Stimulated activated effector memory CD8-positive, alpha-beta T cell treated with anti-CD3 and anti-CD28 coated beads, Interleukin-12 subunit alpha, Interleukin-12 subunit beta, amount 100 ng/mL, for 72 hours (primary cell): Measurements from ENCODE around the gene LPA.

Experiments used
- ATAC-seq: fragments of 150-1000 bp; cut with Tn5 transposase; 2 replicates; pipeline ENCODE4 v1.10.0; 2021
- DNase-seq, 2 donors: peaks; one replicate each; pipeline ENCODE4 v3.0.0; 2021 to 2022; ENCODE audit warnings: low spot score in 2 of 2
- H3K27ac Mint-ChIP-seq: one replicate; pipeline ENCODE4 v1.8.0; 2022; ENCODE audit warnings: mild to moderate bottlenecking, mixed read lengths
- H3K36me3 Mint-ChIP-seq: one replicate; pipeline ENCODE4 v1.8.0; 2022; ENCODE audit warnings: mild to moderate bottlenecking, mixed read lengths
- H3K4me1 Mint-ChIP-seq: one replicate; pipeline ENCODE4 v1.8.0; 2022; ENCODE audit warnings: mixed read lengths
- H3K4me3 Mint-ChIP-seq: one replicate; pipeline ENCODE4 v1.8.0; 2022; ENCODE audit warnings: mild to moderate bottlenecking, mixed read lengths
- H3K9me3 Mint-ChIP-seq: one replicate; pipeline ENCODE4 v1.8.0; 2022; ENCODE audit warnings: mixed read lengths

Gene LPA

GRCh38 chr6:160510976-160511617 lies 153.0 kb downstream of the LPA start:
- Mint-ChIP-seq H3K27ac (no peak overlapping the region), H3K9me3 (peaks cover 4% of the 10 kb centered on the region)
- ATAC-seq = no peak

DNA sequence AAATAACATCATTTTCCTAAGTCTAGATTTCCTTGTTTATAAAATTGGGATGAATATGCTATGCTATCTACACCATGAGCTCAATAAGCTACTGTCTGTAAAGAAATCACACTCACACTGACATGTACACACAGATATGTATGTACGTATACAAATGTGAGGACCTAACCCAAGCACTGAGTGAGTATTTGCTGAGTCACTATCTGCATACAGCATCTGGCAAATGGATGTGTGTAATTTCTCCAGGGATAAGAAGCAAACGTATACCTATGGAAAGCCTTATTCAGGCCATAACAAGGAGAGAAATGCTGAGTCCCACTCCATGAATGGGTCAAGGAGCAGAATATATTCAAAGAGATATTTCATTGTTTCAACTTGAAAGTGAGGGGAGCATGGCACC lies 153.9 kb downstream of the LPA start:
- no peaks in the 10 kb centered on the region for H3K36me3 Mint-ChIP-seq
- H3K4me1 Mint-ChIP-seq = peaks cover 23% of the 10 kb centered on the region
- H3K4me3 Mint-ChIP-seq = no peak overlapping the region
- peaks cover 4% of the 10 kb centered on the region for H3K9me3 Mint-ChIP-seq
- ATAC-seq (no peak), DNase-seq (no peak)
- H3K27ac Mint-ChIP-seq = no peak overlapping the region

More at GRCh38 chr6:160510976-160511617, 153.0 kb downstream of the LPA start:
- peaks cover 27% of the 10 kb centered on the region for H3K4me1 Mint-ChIP-seq
- DNase-seq = no peak
- no peaks in the 10 kb centered on the region for H3K36me3 Mint-ChIP-seq
- H3K4me3 Mint-ChIP-seq = no peak overlapping the region

- H3K4me3 Mint-ChIP-seq = no peak overlapping the region
- H3K4me1 Mint-ChIP-seq = peaks cover 18% of the 10 kb centered on the region
- no peak overlapping the region for H3K27ac Mint-ChIP-seq
- ATAC-seq (no peak), DNase-seq (no peak)
- H3K9me3 Mint-ChIP-seq = peaks cover under 1% of the 10 kb centered on the region
- no peaks in the 10 kb centered on the region for H3K36me3 Mint-ChIP-seq
Observed at GRCh38 chr6:160509610-160510009, 154.5 kb downstream of the LPA start.

- no peak overlapping the region for H3K27ac Mint-ChIP-seq
- no peak for DNase-seq
- H3K4me3 Mint-ChIP-seq = no peak overlapping the region
- no peaks in the 10 kb centered on the region for H3K36me3 Mint-ChIP-seq
- no peaks in the 10 kb centered on the region for H3K9me3 Mint-ChIP-seq
- peaks cover 17% of the 10 kb centered on the region for H3K4me1 Mint-ChIP-seq
- no peak for ATAC-seq
Observed at GRCh38 chr6:160508599-160508998, 155.5 kb downstream of the LPA start.

- H3K4me3 Mint-ChIP-seq = no peak overlapping the region
- peaks cover 13% of the 10 kb centered on the region for H3K4me1 Mint-ChIP-seq
- no peaks in the 10 kb centered on the region for H3K9me3 Mint-ChIP-seq
- peak overlapping the region; percentile 6 for H3K27ac Mint-ChIP-seq
- no peak for DNase-seq
- H3K36me3 Mint-ChIP-seq = no peaks in the 10 kb centered on the region
- ATAC-seq = peak; percentile 54
Observed at GRCh38 chr6:160507420-160507819, 156.7 kb downstream of the LPA start.

DNA sequence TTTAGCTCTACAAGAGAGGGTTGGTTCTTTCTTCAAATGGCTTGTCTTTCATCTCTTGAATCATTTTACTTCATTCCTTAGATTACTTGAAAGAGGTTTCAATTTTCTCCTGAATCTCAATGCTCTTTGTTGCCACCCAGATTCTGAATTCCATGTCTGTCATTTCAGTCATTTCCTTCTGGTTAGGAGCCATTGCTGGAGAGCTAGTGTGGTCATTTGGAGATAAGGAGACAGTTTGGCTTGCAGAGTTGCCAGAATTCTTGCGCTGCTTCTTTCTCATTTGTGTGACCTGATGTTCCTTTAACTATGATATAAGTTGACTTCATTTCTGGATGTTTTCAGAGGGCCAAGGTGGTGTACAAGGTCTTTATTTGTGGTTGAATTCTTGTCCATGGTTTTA lies 158.1 kb downstream of the LPA start:
- H3K9me3 Mint-ChIP-seq = no peaks in the 10 kb centered on the region
- no peak overlapping the region for H3K4me3 Mint-ChIP-seq
- no peak for DNase-seq
- no peaks in the 10 kb centered on the region for H3K36me3 Mint-ChIP-seq
- peaks cover 17% of the 10 kb centered on the region for H3K4me1 Mint-ChIP-seq
- ATAC-seq = no peak
- H3K27ac Mint-ChIP-seq = no peak overlapping the region

GRCh38 chr6:160500639-160501038 lies 163.4 kb downstream of the LPA start:
- H3K9me3 Mint-ChIP-seq = no peaks in the 10 kb centered on the region
- DNase-seq (no peak), ATAC-seq (peak; percentile 81)
- H3K27ac Mint-ChIP-seq = peak overlapping the region; percentile 64
- peaks cover 16% of the 10 kb centered on the region for H3K4me1 Mint-ChIP-seq
- peaks cover 30% of the 10 kb centered on the region for H3K36me3 Mint-ChIP-seq
- H3K4me3 Mint-ChIP-seq = no peak overlapping the region

DNA sequence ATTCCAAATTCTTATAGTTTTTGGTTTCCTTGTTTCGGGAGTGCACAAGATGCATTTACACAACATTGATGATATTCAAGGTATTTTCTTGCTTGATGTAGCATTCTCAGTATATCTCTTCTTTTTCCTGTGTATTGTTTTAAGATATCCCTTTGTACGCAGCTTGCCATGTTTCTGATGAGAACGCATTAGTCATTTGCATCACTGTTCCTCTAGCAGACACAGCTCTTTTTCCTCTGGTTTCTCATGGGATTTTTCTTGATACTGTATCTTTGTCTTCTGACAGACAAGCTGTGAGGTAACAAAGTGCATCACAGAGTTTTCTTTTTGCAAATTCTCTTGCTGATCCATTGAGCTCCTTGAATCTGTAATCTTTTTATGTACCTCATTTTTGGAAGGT lies 169.5 kb downstream of the LPA start:
- Mint-ChIP-seq H3K36me3 (peaks cover 30% of the 10 kb centered on the region), H3K27ac (no peak overlapping the region), H3K4me1 (no peaks in the 10 kb centered on the region), H3K9me3 (no peaks in the 10 kb centered on the region), H3K4me3 (no peak overlapping the region)
- no peak for DNase-seq
- no peak for ATAC-seq

DNA sequence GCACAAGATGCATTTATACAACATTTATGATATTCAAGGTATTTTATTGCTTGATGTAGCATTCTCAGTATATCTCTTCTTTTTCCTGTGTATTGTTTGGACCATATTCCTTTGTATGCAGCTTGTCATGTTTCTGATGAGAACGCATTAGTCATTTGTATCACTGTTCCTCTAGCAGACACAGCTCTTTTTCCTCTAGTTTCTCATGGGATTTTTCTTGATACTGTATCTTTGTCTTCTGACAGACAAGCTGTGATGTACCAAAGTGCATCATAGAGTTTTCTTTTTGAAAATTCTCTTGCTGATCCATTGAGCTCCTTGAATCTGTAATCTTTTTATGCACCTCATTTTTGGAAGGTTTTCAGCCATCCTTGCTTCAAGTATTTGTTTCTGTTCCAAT lies 175.0 kb downstream of the LPA start:
- no peaks in the 10 kb centered on the region for H3K9me3 Mint-ChIP-seq
- H3K36me3 Mint-ChIP-seq = peaks cover 28% of the 10 kb centered on the region
- H3K4me3 Mint-ChIP-seq = no peak overlapping the region
- H3K4me1 Mint-ChIP-seq = no peaks in the 10 kb centered on the region
- H3K27ac Mint-ChIP-seq = no peak overlapping the region
- DNase-seq = no peak
- ATAC-seq = no peak

GRCh38 chr6:160487116-160487515 lies 177.0 kb downstream of the LPA start:
- H3K9me3 Mint-ChIP-seq = no peaks in the 10 kb centered on the region

More at GRCh38 chr6:160487116-160487515, 177.0 kb downstream of the LPA start:
- H3K27ac Mint-ChIP-seq = no peak overlapping the region
- H3K36me3 Mint-ChIP-seq = peaks cover 40% of the 10 kb centered on the region
- H3K4me3 Mint-ChIP-seq = no peak overlapping the region
- ATAC-seq (no peak), DNase-seq (no peak)
- H3K4me1 Mint-ChIP-seq = no peaks in the 10 kb centered on the region
